HG03280 (cell line): Measurements from ENCODE around the gene SAMD5.

Experiments used
- ATAC-seq: cut with Tn5 transposase; IDR thresholded peaks from one replicate; pipeline ENCODE4 v1.9.1; 2021; ENCODE audit warnings: mild to moderate bottlenecking, moderate library complexity; ENCODE audit not compliant: unreplicated experiment

Gene SAMD5

DNA sequence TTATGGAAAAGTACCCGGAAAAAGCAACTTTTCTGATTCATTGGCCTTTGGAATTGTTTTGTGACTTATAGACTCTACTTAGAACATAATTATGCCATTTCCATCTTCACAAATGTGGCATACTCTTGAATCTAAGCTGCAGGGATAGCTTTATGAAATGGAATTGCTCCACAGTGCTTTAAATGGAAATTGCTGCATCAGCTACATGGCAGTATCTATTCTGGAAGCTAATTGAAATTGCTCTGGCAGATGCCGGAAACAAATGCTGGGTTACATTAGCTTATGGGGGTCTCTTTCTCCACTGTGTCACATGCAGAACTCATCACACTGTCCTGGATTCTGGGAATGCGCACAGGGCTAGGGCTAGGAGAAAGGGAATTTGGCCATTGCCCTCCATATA is 108.9 kb downstream of the SAMD5 start:
- ATAC-seq, result no peak

DNA sequence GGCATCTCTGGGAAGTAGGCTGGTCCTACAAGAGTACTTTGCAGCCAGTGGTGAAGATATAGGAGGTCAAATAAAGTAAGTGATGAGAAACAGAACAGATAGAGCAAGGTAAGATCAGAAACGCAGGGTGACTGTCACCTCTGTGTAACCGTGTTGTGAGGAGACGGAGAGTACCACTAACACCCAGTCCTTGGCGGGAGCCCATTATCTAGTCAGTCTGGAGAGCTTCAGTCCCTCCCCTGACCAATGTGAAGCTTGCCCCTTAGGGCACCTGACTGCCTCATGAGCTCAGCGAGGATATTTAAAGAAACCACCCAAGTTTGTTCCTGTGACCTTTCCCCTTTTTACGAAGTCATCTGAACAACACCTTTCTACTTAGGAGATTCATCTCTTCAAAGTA is 110.0 kb downstream of the SAMD5 start:
- ATAC-seq, result no peak

DNA sequence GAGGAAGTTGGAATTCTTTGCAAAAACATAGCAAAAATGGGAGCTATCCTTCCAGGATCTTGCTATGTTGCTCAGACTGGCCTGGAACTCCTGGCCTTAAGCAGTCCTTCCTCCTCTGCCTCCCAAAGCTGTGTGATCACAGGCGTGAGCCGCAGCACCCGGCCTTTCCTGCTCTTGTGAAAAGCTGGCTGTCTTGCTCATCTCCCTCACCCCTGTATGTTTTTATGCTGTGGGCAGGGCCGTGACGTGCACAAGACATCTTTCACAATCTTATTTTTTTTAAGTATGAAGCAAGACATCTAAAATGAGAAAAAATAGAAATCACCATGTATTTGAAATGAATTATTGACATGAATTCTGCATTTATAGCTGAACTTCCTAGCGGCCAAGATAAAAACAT is 110.4 kb downstream of the SAMD5 start:
- ATAC-seq, result no peak
